Activated naive CD4-positive, alpha-beta T cell treated with Interleukin-2 at 50 U/mL for 16 hours (primary cell): ENCODE results near the gene HOXD11.

Experiments
- DNase-seq: peaks from one replicate; pipeline ENCODE4 v3.0.0-alpha.2; 2020

HOXD11 gene

DNA sequence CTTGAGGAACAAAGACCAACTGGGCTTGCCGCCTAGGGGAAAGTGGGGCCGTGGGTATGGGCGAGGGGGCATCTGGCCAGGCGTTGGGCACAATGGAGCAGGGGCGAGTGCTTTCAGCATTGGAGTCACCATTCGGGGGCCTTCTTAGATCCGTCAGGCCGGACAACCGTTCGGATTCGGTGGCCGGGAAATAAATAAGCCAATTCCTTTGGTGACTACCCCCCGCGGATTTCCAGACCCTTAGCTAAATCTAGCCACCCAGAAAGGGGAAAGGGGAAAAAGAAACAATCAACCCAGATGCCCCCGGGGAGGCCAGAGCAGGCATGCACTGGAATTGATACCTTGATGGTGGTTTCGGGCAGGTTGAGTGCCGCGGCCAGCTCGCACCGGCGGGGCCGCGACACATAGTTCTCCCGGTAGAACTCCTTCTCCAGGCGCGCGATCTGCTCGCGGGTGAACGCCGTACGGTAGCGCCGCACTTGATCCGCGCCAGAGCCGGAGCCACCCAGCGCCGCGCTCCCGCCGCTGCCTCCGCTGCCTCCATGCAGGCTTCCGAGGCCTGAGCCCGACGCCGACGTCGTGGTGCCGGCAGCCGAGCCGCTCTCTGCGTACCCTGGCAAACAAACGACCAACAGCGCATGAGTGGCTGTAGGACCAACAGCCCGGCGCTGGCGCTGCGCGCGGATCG lies 25.1 kb upstream of the HOXD11 start:
- no peak for DNase-seq

DNA sequence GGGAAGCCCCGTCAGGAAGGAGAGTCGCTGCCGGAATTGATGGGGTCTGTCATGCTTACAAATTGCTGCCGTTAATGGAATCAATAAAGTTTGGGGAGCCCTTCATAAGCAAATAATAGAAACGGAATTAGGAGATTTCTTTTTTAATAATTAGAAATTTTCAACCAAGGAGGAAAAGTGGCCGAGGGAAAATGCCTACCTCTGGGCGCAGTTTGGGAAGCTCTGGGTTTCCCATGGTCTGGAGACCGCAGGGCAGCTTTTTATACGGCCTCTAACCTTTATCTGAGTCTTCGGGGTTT lies 24.6 kb upstream of the HOXD11 start:
- no peak for DNase-seq

DNA sequence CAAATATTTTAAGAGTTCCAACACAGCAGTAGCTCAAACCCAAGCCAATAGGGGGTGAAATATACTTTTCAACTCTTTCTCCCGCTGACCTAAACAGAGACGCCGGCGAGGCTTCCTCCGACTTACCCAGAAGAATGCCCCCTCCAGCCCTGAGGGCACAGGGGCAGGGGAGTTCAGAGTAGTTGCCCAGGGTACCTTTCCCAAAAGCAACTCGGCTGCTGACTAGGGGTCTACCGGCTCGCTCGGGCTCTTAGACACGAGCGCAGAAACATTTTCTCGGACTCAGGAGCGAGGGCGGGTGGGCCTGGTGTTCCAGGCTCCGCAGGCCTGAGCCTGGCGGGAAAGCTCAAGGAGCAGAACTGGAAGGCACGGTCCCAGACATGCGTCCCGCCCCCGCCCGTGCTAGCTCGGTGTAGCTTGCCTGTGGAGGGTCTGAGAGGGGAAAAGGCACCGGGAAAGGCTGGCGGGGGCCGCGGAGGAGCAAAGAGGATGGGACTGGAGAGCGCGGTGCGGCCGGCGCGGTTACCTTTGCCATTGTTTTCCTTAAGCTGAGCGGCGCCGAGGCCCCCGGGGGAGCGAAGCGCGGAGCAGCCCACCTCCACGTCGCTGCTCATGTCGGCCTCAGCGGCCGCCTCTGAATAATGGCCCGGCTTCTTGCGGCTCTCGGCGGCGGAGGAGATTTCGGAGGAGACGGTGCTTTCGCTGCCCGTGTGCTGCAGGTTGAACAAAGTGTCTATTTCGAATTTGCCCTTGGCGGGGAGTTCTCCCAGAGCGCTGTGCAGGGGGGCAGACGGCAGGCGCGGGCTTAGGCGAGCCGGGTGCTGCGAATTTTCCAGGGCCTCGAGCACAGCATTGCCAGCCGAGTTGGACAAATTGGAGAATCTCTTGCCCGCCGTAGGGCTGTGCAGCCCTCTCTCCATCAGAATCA lies 24.0 kb upstream of the HOXD11 start:
- DNase-seq = no peak

DNA sequence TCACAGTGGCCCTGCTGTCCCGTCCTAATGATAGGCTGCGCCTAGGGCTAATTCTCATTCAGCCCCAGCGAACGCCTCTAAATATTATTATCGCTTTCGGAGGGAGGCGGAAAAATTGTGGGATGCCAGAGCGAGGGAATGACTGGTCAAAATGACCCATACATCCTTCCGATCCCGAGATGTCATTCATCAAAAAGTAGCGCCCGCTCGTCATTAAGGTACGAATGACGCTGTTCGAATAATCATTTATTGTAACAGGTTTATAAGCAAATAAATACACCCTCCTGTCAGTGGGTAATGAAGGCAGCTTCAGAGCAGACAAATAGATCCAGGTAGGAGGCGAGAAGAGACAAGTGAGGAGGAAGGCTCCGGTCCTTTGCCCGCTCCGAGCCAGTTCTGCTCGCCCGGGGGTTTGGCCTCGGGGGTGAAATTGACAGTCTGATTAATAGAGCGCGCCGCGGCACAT lies 23.3 kb upstream of the HOXD11 start, which contains the start of gene EVX2:
TSS of gene EVX2 (minus strand) at position 167 of the 466 bp plus-strand sequence. CDS start 186 bp downstream, outside the sequence.
- DNase-seq = no peak

DNA sequence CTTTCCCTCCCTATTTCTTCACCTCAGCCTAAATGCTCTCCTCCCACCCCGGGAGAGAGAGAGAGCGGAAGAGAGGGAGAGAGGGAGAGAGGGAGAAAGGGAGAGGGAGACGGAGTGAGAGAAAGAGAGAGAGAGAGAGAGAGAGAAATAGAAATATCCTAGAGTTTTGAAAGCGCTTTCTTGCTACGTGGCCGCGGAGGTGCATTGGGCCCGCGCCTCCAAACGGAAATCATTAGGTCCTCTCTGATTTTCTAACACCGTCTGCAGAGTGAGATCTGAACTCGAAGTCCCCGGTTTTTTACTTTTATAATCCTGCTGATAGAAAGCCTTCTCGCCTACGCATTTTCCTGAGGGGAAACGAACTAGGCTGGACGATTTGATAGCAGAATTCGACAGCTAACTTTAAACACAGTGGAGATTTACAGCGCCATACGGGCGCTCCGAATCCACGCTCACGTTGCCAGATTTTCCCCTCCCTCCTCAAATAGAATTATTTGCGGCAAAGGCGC lies 22.4 kb upstream of the HOXD11 start:
- no peak for DNase-seq

DNA sequence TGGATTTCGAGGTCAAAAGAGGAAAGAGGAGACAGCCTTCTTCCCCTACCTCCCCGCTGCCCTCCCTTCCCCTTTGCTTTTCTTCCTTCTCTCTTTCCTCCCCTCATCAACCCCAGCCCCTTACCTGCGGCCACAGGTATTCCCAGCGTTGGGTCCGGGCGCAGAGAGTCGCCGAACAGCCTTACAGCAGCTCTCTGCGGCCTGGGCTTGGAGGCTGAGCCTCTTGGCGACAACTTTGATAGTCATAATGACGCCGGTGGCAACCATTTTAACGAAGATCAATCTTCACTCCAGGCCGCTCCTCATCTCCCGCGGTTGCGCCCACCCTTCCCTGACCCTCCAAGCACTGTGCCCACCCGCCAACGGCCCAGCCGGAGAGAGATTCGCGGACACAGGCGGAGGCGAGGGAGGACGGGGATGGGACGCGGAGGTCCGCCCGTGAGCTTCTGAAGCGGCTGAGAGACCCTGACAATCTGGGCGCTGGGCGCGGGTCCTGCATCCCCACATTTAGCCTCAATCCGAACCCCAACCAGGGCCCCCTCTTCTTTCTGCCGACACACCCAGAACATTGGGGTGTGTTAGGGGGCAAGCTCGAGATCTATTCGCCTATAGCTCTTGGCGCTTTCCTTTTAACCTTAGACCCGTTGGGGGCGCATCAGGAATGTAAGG lies 21.8 kb upstream of the HOXD11 start:
- DNase-seq = no peak

DNA sequence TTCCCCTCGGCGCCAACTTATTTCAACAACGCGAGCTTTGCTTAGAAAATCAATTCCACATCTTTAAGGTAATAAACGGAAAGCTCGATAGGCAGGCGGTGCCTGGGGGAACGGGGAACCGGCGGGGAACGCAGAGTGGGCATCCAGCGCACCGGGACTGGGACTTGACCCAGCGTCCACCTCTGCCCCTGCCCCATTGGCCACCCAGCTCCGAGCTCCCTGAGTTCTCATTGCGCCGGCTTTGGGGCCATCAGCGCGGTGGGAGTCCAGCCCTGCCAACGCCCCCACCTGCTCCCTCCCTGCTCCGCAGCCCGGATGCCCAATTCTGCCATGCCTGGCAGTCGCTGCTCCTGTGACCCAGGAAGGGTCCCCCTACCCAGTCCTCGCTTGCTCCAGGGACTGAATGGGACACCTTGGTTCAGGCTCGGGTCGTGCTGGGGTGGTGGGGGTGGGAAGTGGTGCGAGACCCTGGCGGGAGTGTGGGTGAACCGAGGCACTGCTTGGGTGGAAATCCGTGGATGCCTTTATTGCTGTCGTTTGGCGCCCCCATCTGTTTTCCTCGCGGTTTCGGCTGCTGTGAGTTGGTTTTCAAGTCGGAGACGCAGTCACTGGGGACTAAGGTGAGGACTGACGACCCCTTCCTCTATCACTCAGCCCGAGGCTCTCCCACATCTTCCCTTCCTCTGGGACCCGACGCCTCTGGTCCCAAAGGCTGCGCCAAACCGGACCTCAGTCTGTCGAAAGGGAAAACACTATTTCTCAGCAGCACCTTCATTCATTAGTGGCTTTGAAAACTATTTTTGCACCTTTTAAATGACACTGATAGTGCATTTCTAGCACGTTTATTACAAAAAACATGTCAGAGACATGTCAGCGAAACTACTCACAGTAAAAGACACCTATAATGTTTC lies 21.0 kb upstream of the HOXD11 start:
- DNase-seq = no peak

DNA sequence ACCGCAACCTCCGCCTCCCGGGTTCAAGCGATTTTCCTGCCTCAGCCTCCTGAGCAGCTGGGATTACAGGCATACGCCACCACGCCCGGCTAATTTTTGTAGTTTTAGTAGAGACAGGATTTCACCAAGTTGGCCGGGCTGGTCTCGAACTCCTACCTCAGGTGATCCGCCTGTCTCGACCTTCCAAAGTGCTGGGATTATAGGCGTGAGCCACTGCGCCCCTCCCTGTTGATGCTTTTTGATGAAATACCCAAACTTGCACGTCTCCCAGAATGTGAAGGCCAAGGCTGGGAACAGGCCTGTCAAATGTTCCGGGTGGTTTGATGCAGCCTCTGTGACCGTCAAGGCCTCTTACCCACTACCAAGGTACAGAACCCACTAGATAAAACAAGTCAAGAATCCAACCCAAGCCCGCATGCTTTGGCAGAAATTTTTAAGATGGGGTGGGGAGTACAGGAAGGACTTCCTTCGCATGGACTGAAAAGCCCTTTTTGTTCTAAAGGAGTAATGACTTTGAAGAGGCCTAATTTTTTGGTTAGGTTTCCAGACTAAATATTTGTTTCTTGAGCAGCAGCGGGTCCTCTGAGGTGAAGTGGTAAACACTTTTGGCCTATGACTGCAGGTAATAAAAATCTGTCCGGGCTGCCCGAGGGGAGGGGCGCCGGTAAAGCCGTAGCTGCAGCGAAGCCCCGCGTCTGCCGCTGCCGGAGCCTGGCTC lies 19.6 kb upstream of the HOXD11 start:
- DNase-seq = no peak

DNA sequence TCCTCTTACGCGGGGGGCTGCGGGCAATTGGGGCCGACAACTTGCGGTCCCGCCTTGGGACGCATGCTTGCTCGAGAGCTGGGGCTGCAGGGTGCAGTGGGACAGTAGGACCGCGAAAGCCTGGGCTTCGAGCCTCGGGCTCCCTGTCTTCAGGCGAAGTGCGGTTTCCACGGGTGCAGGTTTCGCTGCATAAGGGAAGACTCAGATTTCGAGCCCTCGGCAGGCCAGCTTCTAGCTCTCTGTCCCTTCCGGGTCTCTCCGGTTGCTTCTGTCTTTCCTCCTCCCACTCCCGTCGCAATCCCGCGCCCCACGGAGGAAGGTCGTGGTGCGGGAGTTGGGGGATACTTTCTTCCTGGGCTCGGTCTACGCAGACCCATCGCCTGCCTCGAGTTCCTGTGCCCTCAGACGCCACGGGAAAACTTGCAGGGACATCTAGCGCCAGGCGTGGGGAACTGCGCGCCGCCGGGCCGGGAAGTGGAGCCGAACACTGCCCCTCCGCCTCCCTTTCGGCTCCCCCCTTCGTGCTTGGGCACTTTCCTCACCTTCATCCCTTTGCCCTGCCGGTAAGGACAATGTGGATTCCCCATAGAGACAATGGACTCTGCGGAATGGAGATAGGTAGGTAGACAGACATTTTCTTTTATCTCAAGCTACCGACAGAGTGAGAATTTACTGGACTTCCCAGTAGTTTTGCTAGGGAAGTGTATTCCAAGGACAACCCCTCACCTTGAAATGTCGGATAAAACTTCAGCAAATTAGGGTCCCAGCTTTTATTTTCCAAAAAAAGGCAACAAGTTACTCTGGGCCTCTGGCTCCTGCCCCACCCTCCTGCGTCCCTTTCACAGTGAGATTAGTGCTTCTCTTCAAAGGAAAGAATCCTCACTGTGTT lies 18.8 kb upstream of the HOXD11 start:
- no peak for DNase-seq

DNA sequence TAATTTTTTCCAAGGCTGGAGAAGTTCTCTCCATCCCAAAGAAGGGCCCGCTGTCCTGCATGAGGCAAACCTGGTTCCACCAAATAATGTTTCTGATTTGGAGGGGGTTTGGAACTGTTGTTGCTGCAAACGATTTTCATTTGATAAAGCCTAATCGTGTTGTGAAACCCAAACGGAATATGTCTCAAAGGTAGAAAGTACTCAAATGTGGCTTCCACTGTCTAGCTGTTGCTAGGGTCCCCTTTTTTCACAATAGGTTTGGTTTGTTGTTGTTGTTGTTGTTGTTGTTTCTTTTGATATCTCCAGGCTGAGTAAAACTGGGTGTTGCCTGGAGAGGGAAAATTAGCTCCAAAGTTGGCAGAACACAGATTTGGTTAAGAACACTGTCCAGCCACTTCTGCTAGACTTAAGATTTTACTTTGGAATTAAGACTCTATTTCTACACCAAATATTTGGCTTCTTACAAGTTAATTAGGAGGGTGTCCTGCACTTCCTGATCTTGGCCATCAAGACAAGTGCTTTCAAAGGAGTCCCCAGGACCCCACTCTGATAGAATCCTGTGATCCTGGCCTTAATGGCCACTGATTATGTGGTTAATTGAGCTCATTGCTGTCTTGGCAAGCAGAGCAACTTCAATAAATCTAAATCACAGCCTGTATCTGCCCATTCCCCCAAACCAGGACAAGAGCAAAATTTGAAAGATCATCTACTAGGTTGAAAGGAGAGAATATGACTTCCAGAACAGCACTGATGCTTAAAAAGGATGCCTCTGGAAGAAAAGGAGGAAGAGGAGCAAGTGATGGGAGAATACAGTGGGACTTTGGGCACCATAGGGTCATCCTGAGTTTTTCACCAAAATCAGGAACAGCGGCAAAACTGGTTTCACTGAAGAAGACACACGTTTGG lies 17.9 kb upstream of the HOXD11 start:
- DNase-seq = no peak

DNA sequence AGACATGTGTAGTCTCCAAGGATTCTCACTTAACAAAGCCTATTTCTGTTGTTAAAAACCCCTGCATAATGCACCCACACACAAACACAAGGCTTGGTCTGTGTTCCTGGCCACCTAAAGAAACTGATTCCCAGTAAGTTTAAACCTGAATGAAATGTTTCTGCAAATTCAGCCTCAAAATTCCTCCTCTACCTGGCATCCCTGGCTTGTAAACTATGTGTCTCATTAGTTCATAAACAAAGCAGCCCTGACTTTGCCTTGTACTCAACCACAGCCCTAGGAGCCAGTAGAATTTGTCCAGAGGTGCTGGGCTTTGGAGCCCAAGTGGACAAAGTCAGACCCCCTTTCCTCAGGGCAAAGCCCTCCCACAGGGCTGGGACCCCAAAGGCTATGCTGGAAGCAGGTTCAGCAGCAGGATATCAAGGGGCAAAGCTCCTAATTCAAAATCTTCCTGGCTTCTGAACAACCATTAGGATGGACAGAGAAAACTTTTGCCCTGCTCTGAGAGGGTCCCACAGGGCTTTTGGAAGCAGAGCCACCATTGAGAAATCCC lies 17.2 kb upstream of the HOXD11 start:
- DNase-seq = no peak

DNA sequence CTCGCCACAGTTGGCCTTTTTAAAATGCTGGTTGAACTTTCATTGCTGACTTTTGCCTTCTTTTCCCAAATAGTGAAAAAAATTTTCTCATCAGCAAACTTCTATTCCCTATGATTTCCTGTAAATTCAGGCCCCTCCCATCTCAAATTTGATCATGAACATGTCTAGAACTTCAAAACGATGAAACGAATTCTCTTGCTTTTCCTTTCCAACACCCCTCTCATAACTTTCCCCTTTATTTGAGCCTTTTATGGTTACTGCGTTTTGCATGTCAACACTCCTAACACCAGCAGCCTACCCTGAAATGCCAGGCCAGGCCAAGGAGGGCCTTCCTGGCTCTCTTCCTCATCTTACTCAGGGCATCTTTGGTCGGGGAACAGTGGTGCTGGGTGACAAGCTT lies 16.2 kb upstream of the HOXD11 start:
- no peak for DNase-seq

DNA sequence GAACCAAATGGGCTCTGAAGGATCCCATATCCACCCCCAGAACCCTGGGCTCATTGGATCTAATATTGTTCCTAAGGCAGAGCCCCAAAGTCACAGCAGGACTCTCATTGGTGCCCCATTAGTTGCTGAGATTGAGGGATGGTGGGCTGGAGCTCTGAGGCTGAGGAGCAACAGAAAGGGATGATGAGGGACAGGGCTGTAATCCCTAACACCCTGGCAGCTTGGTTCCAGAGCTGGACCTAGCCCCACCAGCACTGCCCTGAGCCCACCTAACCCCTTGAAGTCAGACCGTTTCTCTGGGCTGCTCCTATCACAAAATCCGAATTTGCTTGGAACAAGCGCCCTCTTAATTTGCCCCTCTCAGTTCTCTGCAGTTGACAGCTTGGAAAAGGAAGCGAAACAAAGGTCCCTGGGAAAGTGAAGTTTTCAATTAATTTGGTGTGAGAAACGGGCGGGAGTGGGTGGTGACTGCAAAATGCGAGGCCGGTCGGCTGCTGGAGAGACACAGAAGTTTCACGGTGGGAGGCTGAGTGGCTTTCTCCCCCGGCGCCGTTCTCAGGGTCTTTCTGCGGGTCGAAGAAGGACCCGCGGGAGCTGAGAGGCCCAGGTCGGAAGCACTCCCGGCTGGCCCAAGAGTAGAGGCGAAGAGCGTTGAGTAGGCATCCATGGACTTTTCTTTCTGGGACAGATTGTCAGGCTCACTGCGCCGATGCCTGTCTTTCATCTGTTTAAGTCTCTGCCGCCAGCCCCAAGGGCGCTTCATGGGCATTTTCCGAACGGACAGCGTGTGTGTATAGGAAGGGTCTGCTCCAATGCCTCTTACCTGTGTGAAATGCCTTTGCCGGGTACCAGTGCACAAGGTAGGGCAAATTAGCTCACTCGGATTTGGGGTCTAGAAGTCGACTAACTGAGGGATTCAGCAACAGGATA lies 15.5 kb upstream of the HOXD11 start:
- no peak for DNase-seq

DNA sequence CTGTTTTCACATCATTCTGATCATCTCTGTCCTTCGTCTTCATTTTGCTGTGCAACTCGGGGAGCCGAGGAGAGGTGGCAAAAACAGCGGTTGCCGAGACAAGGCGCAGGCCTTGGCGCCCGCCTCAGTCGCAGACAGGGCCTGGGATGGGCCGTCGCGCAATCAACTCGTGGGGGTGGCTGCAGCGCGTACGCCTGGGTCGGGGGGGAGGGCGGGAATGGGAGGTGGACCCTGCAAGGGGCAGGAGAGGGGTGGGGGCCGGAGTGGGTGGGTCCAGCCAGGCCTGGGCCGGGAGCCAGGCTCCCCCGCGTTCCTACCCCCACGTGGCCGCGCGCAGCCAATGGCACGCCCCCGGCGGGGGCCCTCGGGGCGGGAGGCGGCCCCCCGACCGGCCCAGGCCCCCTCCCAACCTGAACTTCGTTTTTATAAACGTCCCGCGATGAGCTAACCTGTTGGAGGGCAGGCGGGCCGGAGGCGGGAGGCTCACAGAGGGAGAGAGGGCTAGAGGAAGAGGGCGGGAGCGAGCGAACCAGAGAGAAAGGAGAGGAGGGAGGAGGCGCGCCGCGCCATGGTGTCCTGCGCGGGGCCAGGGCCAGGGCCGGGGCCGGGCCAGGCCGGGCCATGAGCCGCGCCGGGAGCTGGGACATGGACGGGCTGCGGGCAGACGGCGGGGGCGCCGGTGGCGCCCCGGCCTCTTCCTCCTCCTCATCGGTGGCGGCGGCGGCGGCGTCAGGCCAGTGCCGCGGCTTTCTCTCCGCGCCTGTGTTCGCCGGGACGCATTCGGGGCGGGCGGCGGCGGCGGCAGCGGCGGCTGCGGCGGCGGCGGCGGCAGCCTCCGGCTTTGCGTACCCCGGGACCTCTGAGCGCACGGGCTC lies 14.6 kb upstream of the HOXD11 start, which contains the start of gene HOXD13:
TSS of gene HOXD13 (plus strand) at position 452 of the 875 bp plus-strand sequence. CDS start at position 622, 170 bp downstream.
- DNase-seq = no peak

DNA sequence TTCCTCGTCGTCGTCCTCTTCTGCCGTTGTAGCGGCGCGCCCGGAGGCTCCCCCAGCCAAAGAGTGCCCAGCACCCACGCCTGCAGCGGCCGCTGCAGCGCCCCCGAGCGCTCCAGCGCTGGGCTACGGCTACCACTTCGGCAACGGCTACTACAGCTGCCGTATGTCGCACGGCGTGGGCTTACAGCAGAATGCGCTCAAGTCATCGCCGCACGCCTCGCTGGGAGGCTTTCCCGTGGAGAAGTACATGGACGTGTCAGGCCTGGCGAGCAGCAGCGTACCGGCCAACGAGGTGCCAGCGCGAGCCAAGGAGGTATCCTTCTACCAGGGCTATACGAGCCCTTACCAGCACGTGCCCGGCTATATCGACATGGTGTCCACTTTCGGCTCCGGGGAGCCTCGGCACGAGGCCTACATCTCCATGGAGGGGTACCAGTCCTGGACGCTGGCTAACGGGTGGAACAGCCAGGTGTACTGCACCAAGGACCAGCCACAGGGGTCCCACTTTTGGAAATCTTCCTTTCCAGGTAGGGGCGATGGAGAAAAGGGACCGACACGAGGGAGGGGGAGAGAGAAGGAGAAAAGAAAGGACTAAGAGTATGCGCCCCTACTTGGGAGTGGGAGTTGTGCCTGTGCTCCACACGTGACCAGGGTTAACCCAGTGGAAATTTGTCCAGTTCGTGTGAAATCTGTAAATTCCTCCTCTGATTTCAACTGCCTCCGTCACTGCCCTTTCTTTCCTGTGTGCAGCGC lies 13.8 kb upstream of the HOXD11 start:
- no peak for DNase-seq

DNA sequence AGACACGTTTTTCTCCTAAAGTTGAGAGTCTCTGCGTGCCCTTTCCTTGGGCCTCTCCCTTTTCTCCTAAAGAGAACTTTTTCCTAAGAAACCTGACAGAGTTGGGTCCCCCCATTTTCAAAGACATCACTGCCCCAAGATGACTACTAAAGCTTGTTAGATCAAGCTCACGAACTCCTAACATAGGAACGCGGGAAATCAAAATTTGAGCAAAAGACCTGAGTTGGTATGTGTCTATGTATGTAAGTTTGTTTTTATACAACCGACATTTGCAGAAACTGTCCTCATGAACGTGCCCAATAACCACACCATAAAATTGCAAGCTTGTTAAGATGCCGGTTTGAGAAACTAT lies 13.2 kb upstream of the HOXD11 start:
- DNase-seq = no peak
